SJCRH30 (cell line): ENCODE results near the gene ZNF184. TPM values are rescaled to one million over a fixed set of nuclear protein-coding genes. Genes with fewer than 3 reads are reported as not detected.

Experiments
- DNase-seq, 2 experiments: peaks; one replicate each; pipeline ENCODE4 v3.0.0-alpha.2; 2015 to 2020
- H3K27ac ChIP-seq: fragments of 250-450 bp; sonication (Bioruptor Pico); 2 replicates; pipeline ENCODE4 v1.5.1; 2020; ENCODE audit warnings: mild to moderate bottlenecking, moderate library complexity
- H3K27me3 ChIP-seq: fragments of 250-450 bp; sonication (Bioruptor Pico); 2 replicates; pipeline ENCODE4 v1.5.1; 2020; ENCODE audit warnings: mild to moderate bottlenecking, moderate library complexity
- H3K36me3 ChIP-seq: fragments of 250-450 bp; sonication (Bioruptor Pico); 2 replicates; pipeline ENCODE4 v1.5.1; 2020; ENCODE audit warnings: mild to moderate bottlenecking, moderate library complexity
- H3K4me1 ChIP-seq: fragments of 250-450 bp; sonication (Bioruptor Pico); 2 replicates; pipeline ENCODE4 v1.5.1; 2020; ENCODE audit warnings: mild to moderate bottlenecking, moderate library complexity
- H3K4me3 ChIP-seq: fragments of 250-450 bp; sonication (Bioruptor Pico); 2 replicates; pipeline ENCODE4 v1.5.1; 2020; ENCODE audit warnings: mild to moderate bottlenecking, moderate library complexity
- H3K9me3 ChIP-seq: fragments of 250-450 bp; sonication (Bioruptor Pico); replicated peaks from 2 replicates; pipeline ENCODE4 v1.5.1; 2020; ENCODE audit warnings: mild to moderate bottlenecking, moderate library complexity
- total RNA-seq: library from RNA; depleted of rRNA; stranded (reverse); fragments of >200 nt; shearing (Covaris generic); gene quantifications from 2 replicates; pipeline ENCODE4 v1.2.3, GENCODE V29; 2014

The ZNF184 gene
- total RNA-seq, 1 experiment from 2014 or later = 18.9 TPM

GRCh38 chr6:27500177-27500576, 27.3 kb upstream of the ZNF184 start:
- Histone ChIP-seq H3K27ac (no peak overlapping the region), H3K36me3 (no peaks in the 10 kb centered on the region), H3K9me3 (no peaks in the 10 kb centered on the region), H3K4me1 (no peaks in the 10 kb centered on the region), H3K27me3 (no peaks in the 10 kb centered on the region), H3K4me3 (no peak overlapping the region)
- DNase-seq = no peak

- peak; percentile 37 to 47 for DNase-seq
- no peaks in the 10 kb centered on the region for H3K27me3 ChIP-seq
- H3K36me3 ChIP-seq = no peaks in the 10 kb centered on the region
- peak overlapping the region; percentile 55 for H3K4me3 ChIP-seq
- H3K27ac ChIP-seq = no peak overlapping the region
- no peaks in the 10 kb centered on the region for H3K9me3 ChIP-seq
- H3K4me1 ChIP-seq = no peaks in the 10 kb centered on the region
Measured at GRCh38 chr6:27495386-27496135, 22.7 kb upstream of the ZNF184 start.

DNA sequence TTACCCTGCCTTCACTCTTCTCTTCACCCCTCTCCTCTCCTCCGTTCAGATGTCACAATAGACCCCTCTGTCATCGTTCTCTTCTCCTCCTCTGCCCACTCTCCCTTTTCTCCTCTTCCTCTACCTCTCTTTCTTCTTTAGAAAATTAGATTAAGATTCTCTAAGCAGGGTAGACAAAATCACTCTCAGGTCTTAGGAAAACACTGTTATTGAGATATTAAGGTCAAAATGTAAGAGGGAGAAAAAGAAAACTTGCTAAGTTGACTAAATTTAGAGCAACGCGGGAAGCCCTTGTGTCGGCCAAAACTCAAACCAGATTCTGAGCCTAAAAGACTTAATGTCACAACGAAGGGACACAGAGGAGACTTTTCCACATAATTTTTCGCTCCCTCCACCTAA, 22.1 kb upstream of the ZNF184 start:
- DNase-seq = no peak
- Histone ChIP-seq H3K27ac (no peak overlapping the region), H3K9me3 (no peaks in the 10 kb centered on the region), H3K4me3 (peak overlapping the region; percentile 55), H3K36me3 (no peaks in the 10 kb centered on the region), H3K4me1 (no peaks in the 10 kb centered on the region), H3K27me3 (no peaks in the 10 kb centered on the region)

GRCh38 chr6:27494103-27494502, 21.2 kb upstream of the ZNF184 start:
- Histone ChIP-seq H3K9me3 (no peaks in the 10 kb centered on the region), H3K4me3 (no peak overlapping the region), H3K4me1 (no peaks in the 10 kb centered on the region), H3K27ac (no peak overlapping the region), H3K36me3 (no peaks in the 10 kb centered on the region), H3K27me3 (no peaks in the 10 kb centered on the region)
- no peak for DNase-seq

GRCh38 chr6:27492631-27493190, 19.8 kb upstream of the ZNF184 start:
- Histone ChIP-seq H3K9me3 (no peaks in the 10 kb centered on the region), H3K4me1 (no peaks in the 10 kb centered on the region), H3K4me3 (no peak overlapping the region), H3K27ac (no peak overlapping the region), H3K36me3 (no peaks in the 10 kb centered on the region), H3K27me3 (no peaks in the 10 kb centered on the region)
- DNase-seq = no peak

DNA sequence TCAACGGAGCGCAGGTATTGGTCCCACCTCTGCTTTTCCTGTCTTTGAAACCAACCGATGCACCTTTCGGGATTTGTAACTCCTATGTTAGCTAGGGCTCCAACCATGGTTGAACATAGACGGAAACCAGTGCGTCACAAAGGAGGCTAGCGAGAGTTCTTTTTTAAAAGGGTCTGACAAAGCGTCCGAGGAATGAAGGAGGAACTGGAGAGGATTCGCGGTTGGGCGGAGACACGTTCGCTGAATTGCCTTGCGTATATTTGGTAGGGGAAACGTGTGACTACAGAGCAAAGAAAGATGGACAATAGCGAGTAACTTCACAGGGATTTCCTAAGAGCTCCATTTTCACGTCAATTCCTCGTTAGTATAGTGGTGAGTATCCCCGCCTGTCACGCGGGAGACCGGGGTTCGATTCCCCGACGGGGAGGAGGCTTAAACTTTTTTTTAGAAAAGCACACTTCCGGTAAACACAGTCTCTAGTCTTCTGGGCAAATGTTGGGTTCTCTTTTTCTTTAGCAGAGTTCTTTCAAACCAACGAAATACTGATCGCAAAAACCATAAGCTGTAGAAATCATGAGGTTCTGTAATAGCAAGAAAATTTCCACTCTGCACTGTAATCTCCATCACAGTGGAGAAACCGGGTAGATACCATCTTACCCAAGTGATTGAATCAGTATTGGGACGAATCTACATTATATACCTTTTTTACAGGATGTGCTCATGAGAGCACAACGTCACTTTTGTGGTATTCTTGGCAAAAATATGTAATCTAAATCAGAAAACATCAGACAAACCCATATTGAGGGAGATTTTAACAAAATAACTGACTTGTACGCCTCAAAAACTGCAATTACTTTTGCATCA, 6.6 kb upstream of the ZNF184 start:
- H3K4me3 ChIP-seq = peak overlapping the region; percentile 65
- no peaks in the 10 kb centered on the region for H3K9me3 ChIP-seq
- peak overlapping the region; percentile 24; the same call in 1 of the 2 replicates for H3K27ac ChIP-seq
- no peaks in the 10 kb centered on the region for H3K4me1 ChIP-seq
- peak; percentile 65 to 89 for DNase-seq
- no peaks in the 10 kb centered on the region for H3K36me3 ChIP-seq
- H3K27me3 ChIP-seq = no peaks in the 10 kb centered on the region

GRCh38 chr6:27478706-27479318, 5.9 kb upstream of the ZNF184 start:
- Histone ChIP-seq H3K36me3 (no peaks in the 10 kb centered on the region), H3K27me3 (no peaks in the 10 kb centered on the region), H3K9me3 (no peaks in the 10 kb centered on the region), H3K4me1 (no peaks in the 10 kb centered on the region), H3K27ac (peak overlapping the region; percentile 24; the same call in 1 of the 2 replicates), H3K4me3 (peak overlapping the region; percentile 65)
- DNase-seq = peak; percentile 81 to 86

- Histone ChIP-seq H3K4me3 (peak overlapping the region; percentile 65), H3K27ac (no peak overlapping the region), H3K4me1 (no peaks in the 10 kb centered on the region), H3K9me3 (no peaks in the 10 kb centered on the region), H3K36me3 (no peaks in the 10 kb centered on the region), H3K27me3 (no peaks in the 10 kb centered on the region)
- no peak for DNase-seq
Measured at GRCh38 chr6:27478141-27478705, 5.3 kb upstream of the ZNF184 start.

GRCh38 chr6:27477318-27478013, 4.6 kb upstream of the ZNF184 start:
- Histone ChIP-seq H3K4me3 (peak overlapping the region; percentile 65; the same call in 1 of the 2 replicates), H3K36me3 (no peaks in the 10 kb centered on the region), H3K9me3 (no peaks in the 10 kb centered on the region), H3K27me3 (no peaks in the 10 kb centered on the region), H3K27ac (no peak overlapping the region), H3K4me1 (no peaks in the 10 kb centered on the region)
- DNase-seq = no peak

DNA sequence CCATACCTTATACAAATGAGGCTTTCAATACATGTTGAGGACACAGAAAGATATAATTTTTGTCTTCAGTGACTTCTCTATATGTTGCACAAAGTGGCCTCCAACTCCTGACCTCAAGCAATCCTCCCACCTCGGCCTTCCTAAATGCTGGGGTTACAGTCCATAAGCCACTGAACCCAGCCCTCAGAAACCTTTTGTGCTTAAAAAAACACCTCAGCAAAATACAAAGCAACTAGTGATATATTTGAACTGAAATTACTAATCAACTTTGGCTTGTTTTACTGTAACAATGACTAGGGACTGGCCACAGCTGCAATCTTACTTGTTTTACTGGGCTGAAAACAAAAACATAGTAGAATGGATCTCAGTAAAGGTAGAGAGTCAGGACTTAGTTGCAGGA, 3.2 kb upstream of the ZNF184 start:
- H3K4me1 ChIP-seq = no peaks in the 10 kb centered on the region
- peaks cover under 1% of the 10 kb centered on the region; the same call in 1 of the 2 replicates for H3K36me3 ChIP-seq
- no peak overlapping the region for H3K4me3 ChIP-seq
- no peak overlapping the region for H3K27ac ChIP-seq
- DNase-seq = no peak
- no peaks in the 10 kb centered on the region for H3K9me3 ChIP-seq
- H3K27me3 ChIP-seq = no peaks in the 10 kb centered on the region

DNA sequence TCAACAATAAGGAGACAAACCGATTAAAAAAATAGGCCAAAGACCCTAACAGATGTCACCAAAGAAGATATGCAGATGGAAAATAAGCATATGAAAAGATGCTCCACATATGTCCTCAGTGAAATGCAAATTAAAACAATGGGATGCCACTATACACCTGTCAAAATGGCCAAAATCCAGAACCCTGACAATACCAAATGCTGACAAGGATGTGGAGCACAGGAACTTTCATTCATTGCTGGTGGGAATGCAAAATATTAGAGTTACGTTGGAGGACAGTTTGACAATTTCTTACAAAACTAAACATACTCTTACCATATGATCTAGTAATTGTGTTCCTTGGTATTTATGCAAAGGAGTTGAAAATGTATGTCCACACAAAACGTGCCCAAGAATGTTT, 1.8 kb upstream of the ZNF184 start:
- DNase-seq = no peak
- no peaks in the 10 kb centered on the region for H3K4me1 ChIP-seq

DNA sequence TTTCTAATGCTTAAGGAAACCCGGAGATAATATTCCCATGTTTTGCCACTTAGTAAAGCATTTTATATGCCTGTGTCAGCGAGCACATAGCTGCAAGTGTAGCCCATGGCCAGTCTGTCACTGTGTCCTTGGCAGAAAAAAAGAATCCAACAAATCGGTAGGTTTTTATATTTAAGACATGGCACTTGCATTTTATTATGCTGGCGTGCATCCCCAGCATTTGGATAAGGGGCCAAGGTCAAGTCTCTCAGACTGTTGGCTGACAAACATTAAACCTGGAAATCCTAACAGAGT, 1.2 kb upstream of the ZNF184 start:
- no peaks in the 10 kb centered on the region for H3K9me3 ChIP-seq
- no peak overlapping the region for H3K4me3 ChIP-seq
- no peaks in the 10 kb centered on the region for H3K4me1 ChIP-seq
- H3K36me3 ChIP-seq = peaks cover 17% of the 10 kb centered on the region
- no peaks in the 10 kb centered on the region for H3K27me3 ChIP-seq
- no peak for DNase-seq
- no peak overlapping the region for H3K27ac ChIP-seq

More for the DNA sequence above, 1.8 kb upstream of the ZNF184 start:
- Histone ChIP-seq H3K27me3 (no peaks in the 10 kb centered on the region), H3K27ac (no peak overlapping the region), H3K9me3 (no peaks in the 10 kb centered on the region), H3K36me3 (peaks cover 12% of the 10 kb centered on the region), H3K4me3 (no peak overlapping the region)

- peak overlapping the region; percentile 69 for H3K4me3 ChIP-seq
- peak; percentile 66 to 80 for DNase-seq
- H3K4me1 ChIP-seq = no peaks in the 10 kb centered on the region
- H3K36me3 ChIP-seq = peaks cover 36% of the 10 kb centered on the region
- H3K9me3 ChIP-seq = peaks cover 5% of the 10 kb centered on the region
- H3K27me3 ChIP-seq = no peaks in the 10 kb centered on the region
- H3K27ac ChIP-seq = peak overlapping the region; percentile 89
Measured at GRCh38 chr6:27472182-27472616, 706 bp downstream of the ZNF184 start.
